ENCODE measurements around the gene BEGAIN. TPM values are rescaled to one million over a fixed set of nuclear protein-coding genes. Genes with fewer than 3 reads are reported as not detected.

The BEGAIN gene
- total RNA-seq, 1 experiment from 2014 or later, result not detected

DNA sequence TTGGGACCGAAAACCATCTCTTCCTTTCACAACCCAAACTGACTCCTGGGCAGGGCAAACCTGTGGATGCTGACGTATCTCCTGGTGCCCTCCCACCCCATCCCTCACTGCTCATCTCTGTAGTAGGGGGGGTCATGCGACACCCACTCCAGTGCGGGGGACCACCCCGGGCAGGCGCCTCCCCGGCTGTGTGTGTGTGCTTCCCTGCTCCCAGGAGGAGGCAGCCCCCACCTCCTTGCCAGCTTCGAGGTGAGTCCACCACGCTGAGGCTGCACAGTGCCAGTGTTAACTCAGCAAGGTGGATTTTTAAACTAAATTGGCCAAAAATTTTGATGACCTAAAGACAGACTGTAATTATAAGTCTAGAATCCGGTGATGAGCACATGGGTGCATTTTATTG, 46.2 kb upstream of the BEGAIN start:
- Histone ChIP-seq H4K20me1 (ENCODE audit: insufficient read depth) (no peaks in the 10 kb centered on the region), H2AFZ (no peak overlapping the region), H3K9me2 (ENCODE audit: insufficient read depth) (no peaks in the 10 kb centered on the region), H3K79me2 (ENCODE audit: low read depth) (no peaks in the 10 kb centered on the region), H3K4me1 (replicated peaks; ENCODE audit: insufficient read depth) (no peaks in the 10 kb centered on the region), H3K9me3 (ENCODE audit: insufficient read depth, low read depth) (no peaks in the 10 kb centered on the region), H3K36me3 (ENCODE audit: low read depth) (no peaks in the 10 kb centered on the region), H3F3A (ENCODE audit: insufficient read depth, low read depth) (no peaks in the 10 kb centered on the region), H3K27ac (no peak overlapping the region), H3K27me3 (ENCODE audit: insufficient read depth, low read depth) (peaks cover 34% of the 10 kb centered on the region), H3K4me2 (no peak overlapping the region), H3K4me3 (no peak overlapping the region)
- POLR2A ChIA-PET (ENCODE audit: unreplicated experiment), result no interaction called here
- DNase-seq, result no peak
- no TSS peak for BruUV-seq (replicated peaks)
- intact Hi-C loops (cut with micrococcal nuclease; ENCODE audit: unreplicated experiment), result no loop called here
- CTCF ChIA-PET, result no interaction called here
- no peak for TF ChIP-seq EZH2 (IDR thresholded peaks at IDR 0.05; ENCODE audit: low read depth)
- TF ChIP-seq CTCF (conservative IDR thresholded peaks at IDR 0.05), result no peak

DNA sequence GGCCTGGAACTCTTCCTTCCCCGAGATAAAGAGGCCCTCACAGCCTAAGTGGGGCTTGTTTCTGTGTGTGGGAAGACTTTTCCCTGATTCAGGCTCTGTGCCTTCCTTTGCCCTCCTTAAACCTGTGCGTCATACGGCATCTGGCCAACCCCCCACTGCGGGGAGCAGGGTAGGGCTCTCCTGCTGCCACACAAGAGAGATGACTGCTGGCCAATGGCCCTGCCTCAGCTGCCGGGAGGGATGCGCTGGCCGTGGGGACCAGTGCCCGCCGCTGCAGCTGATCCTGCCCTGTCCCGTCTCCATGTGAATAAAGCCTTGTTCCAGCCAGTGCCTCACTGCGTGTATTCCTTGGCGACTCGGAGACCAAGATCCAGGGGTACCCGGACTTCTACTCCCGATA, 42.5 kb upstream of the BEGAIN start:
- H3K4me3 ChIP-seq, result no peak overlapping the region
- no peaks in the 10 kb centered on the region for H3K4me1 ChIP-seq (replicated peaks; ENCODE audit: insufficient read depth)
- H3K36me3 ChIP-seq (ENCODE audit: low read depth), result no peaks in the 10 kb centered on the region
- no peaks in the 10 kb centered on the region for H3K9me2 ChIP-seq (ENCODE audit: insufficient read depth)
- TF ChIP-seq EZH2 (IDR thresholded peaks at IDR 0.05; ENCODE audit: low read depth), result no peak
- no peak for TF ChIP-seq CTCF (conservative IDR thresholded peaks at IDR 0.05)
- no peaks in the 10 kb centered on the region for H4K20me1 ChIP-seq (ENCODE audit: insufficient read depth)
- H3K27ac ChIP-seq, result no peak overlapping the region
- ChIA-PET CTCF (no interaction called here), POLR2A (ENCODE audit: unreplicated experiment) (no interaction called here)
- intact Hi-C loops (cut with micrococcal nuclease; ENCODE audit: unreplicated experiment), result no loop called here
- DNase-seq, result no peak
- no peaks in the 10 kb centered on the region for H3K9me3 ChIP-seq (ENCODE audit: insufficient read depth, low read depth)
- no peaks in the 10 kb centered on the region for H3K79me2 ChIP-seq (ENCODE audit: low read depth)
- H3K4me2 ChIP-seq, result no peak overlapping the region
- no TSS peak for BruUV-seq (replicated peaks)
- no peaks in the 10 kb centered on the region for H3F3A ChIP-seq (ENCODE audit: insufficient read depth, low read depth)
- no peak overlapping the region for H2AFZ ChIP-seq
- peaks cover 29% of the 10 kb centered on the region for H3K27me3 ChIP-seq (ENCODE audit: insufficient read depth, low read depth)

GRCh38 chr14:100629098-100629497, 41.9 kb upstream of the BEGAIN start:
- TF ChIP-seq CTCF (conservative IDR thresholded peaks at IDR 0.05) (no peak), EZH2 (IDR thresholded peaks at IDR 0.05; ENCODE audit: low read depth) (no peak)
- no peaks in the 10 kb centered on the region for H3F3A ChIP-seq (ENCODE audit: insufficient read depth, low read depth)
- H3K4me3 ChIP-seq, result no peak overlapping the region
- H3K27ac ChIP-seq, result no peak overlapping the region
- H2AFZ ChIP-seq, result no peak overlapping the region
- H3K9me2 ChIP-seq (ENCODE audit: insufficient read depth), result no peaks in the 10 kb centered on the region
- no peaks in the 10 kb centered on the region for H3K4me1 ChIP-seq (replicated peaks; ENCODE audit: insufficient read depth)
- no peak overlapping the region for H3K4me2 ChIP-seq
- H4K20me1 ChIP-seq (ENCODE audit: insufficient read depth), result no peaks in the 10 kb centered on the region
- DNase-seq, result no peak
- peaks cover 24% of the 10 kb centered on the region for H3K27me3 ChIP-seq (ENCODE audit: insufficient read depth, low read depth)
- no TSS peak for BruUV-seq (replicated peaks)
- POLR2A ChIA-PET (ENCODE audit: unreplicated experiment), result no interaction called here
- intact Hi-C loops (cut with micrococcal nuclease; ENCODE audit: unreplicated experiment), result no loop called here
- H3K79me2 ChIP-seq (ENCODE audit: low read depth), result no peaks in the 10 kb centered on the region
- H3K9me3 ChIP-seq (ENCODE audit: insufficient read depth, low read depth), result no peaks in the 10 kb centered on the region
- H3K36me3 ChIP-seq (ENCODE audit: low read depth), result no peaks in the 10 kb centered on the region
- CTCF ChIA-PET, result no interaction called here
